OCI-LY7 (cell line): ENCODE measurements around the gene DYNLL1. TPM values are rescaled to one million over a fixed set of nuclear protein-coding genes. Genes with fewer than 3 reads are reported as not detected.

Experiments used
- BruUV-seq: library from RNA; stranded (reverse); fragments of 400-500 nt; replicated peaks from 2 replicates; lab custom pipeline; 2021; lab: Mats Ljungman, UMichigan
- CTCF ChIA-PET: fragments of 300-600 bp; sonication (Branson Sonifier 250); formaldehyde crosslinking; loops from one replicate; lab custom pipeline; 2022; ENCODE audit warnings: antibody characterized with exemption; ENCODE audit not compliant: unreplicated experiment; lab: Charles Lee
- POLR2A ChIA-PET: fragments of 300-600 bp; sonication (Branson Sonifier 250); formaldehyde crosslinking; loops from one replicate; lab custom pipeline; 2022; ENCODE audit warnings: antibody characterized with exemption; lab: Charles Lee
- DNase-seq: peaks from one replicate; pipeline ENCODE4 v3.0.0-alpha.2; 2015; ENCODE audit warnings: low spot score
- H2AFZ ChIP-seq: fragments of 200-600 bp; sonication (generic), shearing (Covaris generic); 2 replicates; pipeline ENCODE4 v1.6.1; 2014; ENCODE audit warnings: mild to moderate bottlenecking, antibody characterized with exemption, low read length, moderate library complexity
- H3K27ac ChIP-seq: fragments of 200-600 bp; sonication (generic); 2 replicates; pipeline ENCODE4 v1.5.1; 2014; ENCODE audit warnings: mixed run types, low read depth, mild to moderate bottlenecking, moderate library complexity, low read length, inconsistent platforms; ENCODE audit not compliant: poor library complexity, severe bottlenecking
- H3K36me3 ChIP-seq: fragments of 200-600 bp; sonication (generic); 2 replicates; pipeline ENCODE4 v1.6.1; 2014; ENCODE audit warnings: mild to moderate bottlenecking, antibody characterized with exemption, low read length, moderate library complexity, mixed read lengths; ENCODE audit not compliant: insufficient read depth
- H3K4me1 ChIP-seq: fragments of 200-600 bp; sonication (generic); 2 replicates; pipeline ENCODE4 v1.5.1; 2014; ENCODE audit warnings: mild to moderate bottlenecking, low read length; ENCODE audit not compliant: insufficient read depth, poor library complexity, severe bottlenecking
- H3K4me2 ChIP-seq: fragments of 200-600 bp; sonication (generic); 2 replicates; pipeline ENCODE4 v1.6.1; 2014; ENCODE audit warnings: mild to moderate bottlenecking, low read length
- H3K4me3 ChIP-seq: fragments of 200-600 bp; sonication (generic); 2 replicates; pipeline ENCODE4 v1.5.1; 2014; ENCODE audit warnings: mild to moderate bottlenecking, low read depth, low read length; ENCODE audit not compliant: poor library complexity, severe bottlenecking
- H3K79me2 ChIP-seq: fragments of 200-600 bp; sonication (generic); 2 replicates; pipeline ENCODE4 v1.6.1; 2016; ENCODE audit warnings: low read depth, mild to moderate bottlenecking, low read length, moderate library complexity, mixed read lengths; ENCODE audit not compliant: insufficient read depth
- H3K9me2 ChIP-seq: fragments of 200-600 bp; sonication (generic); 2 replicates; pipeline ENCODE4 v1.6.1; 2016; ENCODE audit warnings: mild to moderate bottlenecking, low read length, mixed read lengths; ENCODE audit not compliant: insufficient read depth
- H3K9me3 ChIP-seq: fragments of 200-600 bp; sonication (generic); 2 replicates; pipeline ENCODE4 v1.6.1; 2014; ENCODE audit warnings: mild to moderate bottlenecking, mixed run types, low read length, mixed read lengths
- H4K20me1 ChIP-seq: fragments of 200-600 bp; sonication (generic); 2 replicates; pipeline ENCODE4 v1.6.1; 2014; ENCODE audit warnings: mild to moderate bottlenecking, antibody characterized with exemption, low read length, moderate library complexity, mixed read lengths; ENCODE audit not compliant: insufficient read depth
- EZH2phosphoT487 ChIP-seq: fragments of 200-600 bp; sonication (generic); IDR thresholded peaks from 2 replicates; pipeline ENCODE4 v1.6.1; 2018; ENCODE audit warnings: low read depth, borderline replicate concordance, mild to moderate bottlenecking, mixed run types, antibody characterized with exemption, low read length, moderate library complexity, mixed read lengths
- intact Hi-C: fragments of 100-400 bp; cut with micrococcal nuclease; formaldehyde crosslinking; loops from one replicate; pipeline ENCODE4 v1.10.0; 2022; ENCODE audit not compliant: unreplicated experiment
- total RNA-seq, 2 experiments: library from RNA; depleted of rRNA in 1 of 2; stranded (reverse); fragments of >200 nt in 1 of 2; shearing (Covaris generic) in 1 of 2; gene quantifications; 2 replicates each; pipeline ENCODE4 v1.2.3, GENCODE V29; 2014 to 2022
- TF ChIP-seq, protein P1 (sequence below): fragments of 200-600 bp; sonication (generic); conservative IDR thresholded peaks from 2 replicates; pipeline ENCODE4 v1.5.1; 2014; ENCODE audit warnings: mild to moderate bottlenecking, antibody characterized with exemption, low read length, moderate library complexity, mixed read lengths

The DYNLL1 gene
- total RNA-seq, 2 experiments from 2014 or later = 321 to 400 TPM

GRCh38 chr12:120500581-120500980 is 4.7 kb downstream of the DYNLL1 start:
- ChIA-PET POLR2A (interaction anchor here (1.1 kb wide), 1 partner anchor 9 kb away, joined by 5 read pairs; no protein-coding TSS in a partner anchor), CTCF (interaction anchor here (1.0 kb wide), 1 partner anchor 9 kb away, joined by 3 read pairs; no protein-coding TSS in a partner anchor)

DNA sequence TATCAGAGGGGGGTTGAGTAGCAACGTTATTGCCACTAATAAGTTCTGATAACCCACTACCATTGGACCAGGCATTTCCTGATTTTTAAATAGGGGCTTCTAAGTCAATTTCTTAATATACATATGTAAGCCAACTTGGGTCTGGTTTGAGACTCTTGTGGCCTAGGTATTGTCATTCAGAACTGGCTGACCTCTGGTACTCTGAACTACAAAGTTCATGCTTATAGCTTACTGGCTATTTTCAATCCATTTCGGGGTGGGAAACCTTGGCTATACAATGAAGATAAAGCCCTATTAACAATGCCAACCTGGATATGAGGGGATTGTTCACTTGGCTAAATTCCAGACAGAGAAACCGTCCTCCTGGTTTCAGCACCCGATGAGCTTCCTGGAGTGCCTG is 8.7 kb downstream of the DYNLL1 start:
- intact Hi-C loops = no loop called here
- Histone ChIP-seq H3K36me3 (peaks cover 72% of the 10 kb centered on the region), H3K4me2 (no peak overlapping the region), H3K9me3 (no peaks in the 10 kb centered on the region), H3K4me3 (no peak overlapping the region), H3K79me2 (no peaks in the 10 kb centered on the region), H4K20me1 (no peaks in the 10 kb centered on the region), H3K9me2 (no peaks in the 10 kb centered on the region), H2AFZ (no peak overlapping the region), H3K27ac (no peak overlapping the region), H3K4me1 (no peaks in the 10 kb centered on the region)
- ChIA-PET POLR2A (no interaction called here), CTCF (no interaction called here)
- TF ChIP-seq EZH2phosphoT487 = no peak
- TF ChIP-seq, protein P1, sequence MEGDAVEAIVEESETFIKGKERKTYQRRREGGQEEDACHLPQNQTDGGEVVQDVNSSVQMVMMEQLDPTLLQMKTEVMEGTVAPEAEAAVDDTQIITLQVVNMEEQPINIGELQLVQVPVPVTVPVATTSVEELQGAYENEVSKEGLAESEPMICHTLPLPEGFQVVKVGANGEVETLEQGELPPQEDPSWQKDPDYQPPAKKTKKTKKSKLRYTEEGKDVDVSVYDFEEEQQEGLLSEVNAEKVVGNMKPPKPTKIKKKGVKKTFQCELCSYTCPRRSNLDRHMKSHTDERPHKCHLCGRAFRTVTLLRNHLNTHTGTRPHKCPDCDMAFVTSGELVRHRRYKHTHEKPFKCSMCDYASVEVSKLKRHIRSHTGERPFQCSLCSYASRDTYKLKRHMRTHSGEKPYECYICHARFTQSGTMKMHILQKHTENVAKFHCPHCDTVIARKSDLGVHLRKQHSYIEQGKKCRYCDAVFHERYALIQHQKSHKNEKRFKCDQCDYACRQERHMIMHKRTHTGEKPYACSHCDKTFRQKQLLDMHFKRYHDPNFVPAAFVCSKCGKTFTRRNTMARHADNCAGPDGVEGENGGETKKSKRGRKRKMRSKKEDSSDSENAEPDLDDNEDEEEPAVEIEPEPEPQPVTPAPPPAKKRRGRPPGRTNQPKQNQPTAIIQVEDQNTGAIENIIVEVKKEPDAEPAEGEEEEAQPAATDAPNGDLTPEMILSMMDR = no peak
- no TSS peak for BruUV-seq
- DNase-seq = no peak

More at GRCh38 chr12:120500581-120500980, 4.7 kb downstream of the DYNLL1 start:
- H3K4me1 ChIP-seq = peaks cover 15% of the 10 kb centered on the region
- H3K9me3 ChIP-seq = no peaks in the 10 kb centered on the region
- intact Hi-C loops = no loop called here
- peaks cover 71% of the 10 kb centered on the region for H3K36me3 ChIP-seq
- TF ChIP-seq EZH2phosphoT487 = no peak
- TF ChIP-seq, protein P1 = no peak
- no TSS peak for BruUV-seq
- no peak overlapping the region for H2AFZ ChIP-seq
- peaks cover 28% of the 10 kb centered on the region for H3K79me2 ChIP-seq
- H4K20me1 ChIP-seq = peaks cover 11% of the 10 kb centered on the region
- no peak overlapping the region for H3K4me3 ChIP-seq
- no peak for DNase-seq
- no peak overlapping the region for H3K4me2 ChIP-seq
- no peaks in the 10 kb centered on the region for H3K9me2 ChIP-seq
- H3K27ac ChIP-seq = no peak overlapping the region

DNA sequence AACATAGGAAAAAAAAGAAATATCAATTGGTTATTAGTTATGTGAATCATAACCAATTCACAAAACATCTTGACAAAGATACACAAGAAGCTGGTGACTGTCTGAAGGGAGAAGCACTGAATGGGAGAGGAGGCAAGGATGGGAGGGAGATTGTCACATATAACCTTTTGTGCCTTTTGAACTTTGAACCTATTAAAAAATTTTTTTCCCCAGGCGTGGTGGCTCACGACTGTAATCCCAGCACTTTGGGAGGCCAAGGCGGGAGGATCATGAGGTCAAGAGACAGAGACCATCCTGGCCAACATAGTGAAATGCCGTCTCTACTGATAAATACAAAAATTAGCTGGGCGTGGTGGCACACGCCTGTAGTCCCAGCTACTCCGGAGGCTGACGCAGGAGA is 12.6 kb downstream of the DYNLL1 start:
- Histone ChIP-seq H2AFZ (no peak overlapping the region), H4K20me1 (no peaks in the 10 kb centered on the region), H3K4me1 (no peaks in the 10 kb centered on the region), H3K36me3 (peaks cover 59% of the 10 kb centered on the region), H3K4me2 (no peak overlapping the region), H3K9me3 (no peaks in the 10 kb centered on the region), H3K4me3 (no peak overlapping the region), H3K9me2 (no peaks in the 10 kb centered on the region), H3K27ac (no peak overlapping the region), H3K79me2 (no peaks in the 10 kb centered on the region)
- DNase-seq = no peak
- POLR2A ChIA-PET = interaction anchor here (0.6 kb wide), 1 partner anchor 98 kb away, joined by 4 read pairs; no protein-coding TSS in a partner anchor
- intact Hi-C loops = no loop called here
- CTCF ChIA-PET = no interaction called here
- BruUV-seq = no TSS peak
- TF ChIP-seq, protein P1 = no peak
- TF ChIP-seq EZH2phosphoT487 = no peak
